Right lobe of liver (tissue), 6 donors: ENCODE data around the gene WDR91. TPM values are rescaled to one million over a fixed set of nuclear protein-coding genes. Genes with fewer than 3 reads are reported as not detected.
A peak's percentile ranks its signal among the peaks of the same experiment; 100 is the strongest.

Experiments
- ATAC-seq, 4 donors: fragments of 200-7000 bp; cut with Tn5 transposase; one replicate each; pipeline ENCODE4 v1.9.1; 2020; ENCODE audit warnings: mild to moderate bottlenecking in 4 of 4, moderate library complexity in 4 of 4
- DNase-seq, 3 donors: peaks; one replicate each; pipeline ENCODE4 v3.0.0-alpha.2; 2020
- H3K27ac ChIP-seq, 3 donors: fragments of 200-600 bp; one replicate each; pipeline ENCODE4 v1.8.0; 2022
- H3K27me3 ChIP-seq, 2 donors: fragments of 200-600 bp; one replicate each; pipeline ENCODE4 v1.8.0; 2022
- H3K36me3 ChIP-seq, 4 donors: fragments of 200-600 bp; sonication (generic) in 1 of 4; one replicate each; pipeline versions ENCODE4 v1.5.1 to v1.8.0; 2017 to 2022; ENCODE audit warnings: control low read depth in 1 of 4
- H3K4me1 ChIP-seq, 4 donors: fragments of 200-600 bp; sonication (generic) in 1 of 4; one replicate each; pipeline versions ENCODE4 v1.5.1 to v1.8.0; 2017 to 2022; ENCODE audit warnings: control low read depth in 1 of 4
- H3K4me3 ChIP-seq, 3 donors: fragments of 200-600 bp; one replicate each; pipeline ENCODE4 v1.8.0; 2022
- H3K9me3 ChIP-seq, 4 donors: fragments of 200-600 bp; sonication (generic) in 1 of 4; one replicate each; pipeline versions ENCODE4 v1.5.1 to v1.8.0; 2017 to 2022; ENCODE audit warnings: control low read depth in 1 of 4
- POLR2A ChIP-seq: fragments of 450-650 bp; IDR thresholded peaks from one replicate; pipeline ENCODE4 v1.6.1; 2017; ENCODE audit warnings: antibody characterized with exemption, mild to moderate bottlenecking
- WGBS: methylation state at CpG from one replicate; pipeline ENCODE4 v1.1.6; 2018; ENCODE audit warnings: low coverage, low lambda C conversion rate; ENCODE audit not compliant: insufficient coverage; ENCODE audit errors: missing lambda C conversion rate; 5-methylcytosine and 5-hydroxymethylcytosine counted together
- intact Hi-C, 2 donors: fragments of 100-400 bp; cut with DNase I; formaldehyde crosslinking; loops; one replicate each; pipeline versions ENCODE4 v1.11.2 to v1.14.1; 2022
- total RNA-seq, 6 experiments: library from RNA; depleted of rRNA in 2 of 6; stranded (reverse); fragments of >200 nt in 2 of 6; fragmentation: NEBNext Ultra II Directional in 3 of 6; extraction: Animal tissue kit (Norgen Biotek cat#: 25700) in 3 of 6; gene quantifications; one replicate each; pipeline versions ENCODE4 v1.1.0 to v1.2.4, GENCODE V29; 2016 to 2023
- TF ChIP-seq, protein P1 (sequence below), 4 donors: fragments of 200-600 bp in 3 of 4; fragments of 450-650 bp in 1 of 4; IDR thresholded peaks; one replicate each; pipeline versions ENCODE4 v1.5.1 to v1.8.0; 2016 to 2022; ENCODE audit warnings: antibody characterized with exemption in 4 of 4, mild to moderate bottlenecking in 2 of 4
- donor health status: DM: no; HTN: yes; CAD: no.
- donor health status: DM: no; HTN: no; CAD: no.
- donor health status: DM: no; HTN: no; CAD: no.
- donor health status: DM: no; HTN: yes; CAD: no.
- donor health status: DM: no; HTN: yes; CAD: no.

WDR91 gene
- total RNA-seq, 6 experiments from 2014 or later: 6.0 to 11.5 (median 8.6) TPM

DNA sequence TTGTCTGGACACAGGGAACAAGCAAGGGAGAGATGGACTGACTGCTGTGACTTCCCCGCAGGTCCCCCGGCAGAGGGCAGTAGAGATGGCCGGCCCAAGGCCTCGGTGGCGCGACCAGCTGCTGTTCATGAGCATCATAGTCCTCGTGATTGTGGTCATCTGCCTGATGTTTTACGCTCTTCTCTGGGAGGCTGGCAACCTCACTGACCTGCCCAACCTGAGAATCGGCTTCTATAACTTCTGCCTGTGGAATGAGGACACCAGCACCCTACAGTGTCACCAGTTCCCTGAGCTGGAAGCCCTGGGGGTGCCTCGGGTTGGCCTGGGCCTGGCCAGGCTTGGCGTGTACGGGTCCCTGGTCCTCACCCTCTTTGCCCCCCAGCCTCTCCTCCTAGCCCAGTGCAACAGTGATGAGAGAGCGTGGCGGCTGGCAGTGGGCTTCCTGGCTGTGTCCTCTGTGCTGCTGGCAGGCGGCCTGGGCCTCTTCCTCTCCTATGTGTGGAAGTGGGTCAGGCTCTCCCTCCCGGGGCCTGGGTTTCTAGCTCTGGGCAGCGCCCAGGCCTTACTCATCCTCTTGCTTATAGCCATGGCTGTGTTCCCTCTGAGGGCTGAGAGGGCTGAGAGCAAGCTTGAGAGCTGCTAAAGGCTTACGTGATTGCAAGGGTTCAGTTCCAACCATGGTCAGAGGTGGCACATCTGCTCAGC, 46.8 kb downstream of the WDR91 start:
- 30% methylated on average over 3 of the region's 18 CpGs for WGBS
- Histone ChIP-seq H3K27ac (peak overlapping the region in 1 of 3 donors; percentile 84), H3K9me3 (no peaks in the 10 kb centered on the region), H3K4me3 (no peak overlapping the region), H3K4me1 (peaks cover 0 to 42% (median 13%) of the 10 kb centered on the region in 4 donors), H3K36me3 (peaks cover 0 to 42% (median 1%) of the 10 kb centered on the region in 4 donors), H3K27me3 (no peaks in the 10 kb centered on the region)
- intact Hi-C loops: no loop called here
- ATAC-seq (peak in 2 of 4 donors; percentile 2 to 18), DNase-seq (peak in 1 of 3 donors; percentile 61)
- TF ChIP-seq, protein P1, sequence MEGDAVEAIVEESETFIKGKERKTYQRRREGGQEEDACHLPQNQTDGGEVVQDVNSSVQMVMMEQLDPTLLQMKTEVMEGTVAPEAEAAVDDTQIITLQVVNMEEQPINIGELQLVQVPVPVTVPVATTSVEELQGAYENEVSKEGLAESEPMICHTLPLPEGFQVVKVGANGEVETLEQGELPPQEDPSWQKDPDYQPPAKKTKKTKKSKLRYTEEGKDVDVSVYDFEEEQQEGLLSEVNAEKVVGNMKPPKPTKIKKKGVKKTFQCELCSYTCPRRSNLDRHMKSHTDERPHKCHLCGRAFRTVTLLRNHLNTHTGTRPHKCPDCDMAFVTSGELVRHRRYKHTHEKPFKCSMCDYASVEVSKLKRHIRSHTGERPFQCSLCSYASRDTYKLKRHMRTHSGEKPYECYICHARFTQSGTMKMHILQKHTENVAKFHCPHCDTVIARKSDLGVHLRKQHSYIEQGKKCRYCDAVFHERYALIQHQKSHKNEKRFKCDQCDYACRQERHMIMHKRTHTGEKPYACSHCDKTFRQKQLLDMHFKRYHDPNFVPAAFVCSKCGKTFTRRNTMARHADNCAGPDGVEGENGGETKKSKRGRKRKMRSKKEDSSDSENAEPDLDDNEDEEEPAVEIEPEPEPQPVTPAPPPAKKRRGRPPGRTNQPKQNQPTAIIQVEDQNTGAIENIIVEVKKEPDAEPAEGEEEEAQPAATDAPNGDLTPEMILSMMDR (IDR thresholded peaks at IDR 0.05): peak in 3 of 4 donors; percentile 6 to 20 (median 9)
- no peak for TF ChIP-seq POLR2A

DNA sequence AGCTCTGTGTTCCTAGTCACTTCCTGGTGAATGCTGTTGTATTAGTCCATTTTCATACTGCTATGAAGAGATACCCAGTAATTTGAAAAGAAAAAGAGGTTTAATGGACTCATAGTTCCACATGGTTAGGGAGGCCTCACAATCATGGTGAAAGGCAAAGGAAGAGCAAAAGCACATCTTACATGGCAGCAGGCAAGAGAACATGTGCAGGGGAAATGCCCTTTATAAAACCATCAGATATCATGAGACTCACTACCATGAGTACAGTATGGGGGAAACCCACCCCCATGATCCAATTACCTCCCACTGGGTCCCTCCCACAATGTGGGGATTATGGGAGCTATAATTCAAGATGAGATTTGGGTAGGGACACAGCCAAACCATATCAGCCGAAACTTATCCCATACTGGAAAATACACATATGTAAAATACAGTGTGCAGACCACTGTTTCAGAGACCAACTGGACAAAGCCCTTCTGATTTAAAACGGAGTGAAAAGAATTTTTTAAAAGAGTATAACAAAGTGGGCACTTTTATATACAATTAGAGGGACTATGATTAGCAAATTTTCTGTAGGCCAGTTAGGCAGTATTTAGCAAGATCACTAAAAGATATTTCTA, 48.8 kb downstream of the WDR91 start:
- H3K36me3 ChIP-seq: peaks cover 0 to 34% (median 1%) of the 10 kb centered on the region in 4 donors
- no peaks in the 10 kb centered on the region for H3K27me3 ChIP-seq
- H3K4me3 ChIP-seq: no peak overlapping the region
- intact Hi-C loops: no loop called here
- H3K4me1 ChIP-seq: peaks cover 0 to 44% (median 13%) of the 10 kb centered on the region in 4 donors
- ATAC-seq (no peak), DNase-seq (no peak)
- TF ChIP-seq, protein P1 (IDR thresholded peaks at IDR 0.05): no peak
- no peak for TF ChIP-seq POLR2A
- H3K9me3 ChIP-seq: no peaks in the 10 kb centered on the region
- 89% methylated on average over 2 of the region's 2 CpGs for WGBS
- no peak overlapping the region for H3K27ac ChIP-seq

DNA sequence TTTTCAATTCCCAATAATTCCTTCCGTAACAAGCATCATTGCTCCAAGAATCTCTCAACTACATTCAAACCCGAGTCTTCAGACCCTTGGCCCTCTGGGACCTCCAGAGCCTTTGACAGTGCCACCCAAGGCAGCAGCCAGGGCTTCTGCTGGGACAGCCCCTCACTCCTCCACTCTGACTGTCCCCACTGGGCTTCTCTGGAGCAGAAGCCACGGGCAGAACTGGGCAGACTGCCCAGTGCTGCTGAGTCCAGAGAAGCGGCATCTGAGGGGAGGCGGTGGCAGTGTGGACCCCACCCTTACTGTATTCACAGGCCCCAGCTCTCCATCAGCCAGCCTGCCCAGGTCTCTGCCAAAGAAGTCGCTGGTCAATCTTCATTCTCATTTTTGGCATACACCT, 49.7 kb downstream of the WDR91 start:
- no peak for ATAC-seq
- H3K9me3 ChIP-seq: no peaks in the 10 kb centered on the region
- peaks cover 0 to 49% (median 14%) of the 10 kb centered on the region in 4 donors for H3K4me1 ChIP-seq
- H3K27ac ChIP-seq: peak overlapping the region in 2 of 3 donors; percentile 48 to 68
- intact Hi-C loops: no loop called here
- no peaks in the 10 kb centered on the region for H3K27me3 ChIP-seq
- no peak overlapping the region for H3K4me3 ChIP-seq
- no peak for DNase-seq
- peaks cover 0 to 26% (median 1%) of the 10 kb centered on the region in 4 donors for H3K36me3 ChIP-seq
- 76% methylated on average over 5 of the region's 6 CpGs for WGBS
- no peak for TF ChIP-seq POLR2A
- TF ChIP-seq, protein P1 (IDR thresholded peaks at IDR 0.05): no peak

DNA sequence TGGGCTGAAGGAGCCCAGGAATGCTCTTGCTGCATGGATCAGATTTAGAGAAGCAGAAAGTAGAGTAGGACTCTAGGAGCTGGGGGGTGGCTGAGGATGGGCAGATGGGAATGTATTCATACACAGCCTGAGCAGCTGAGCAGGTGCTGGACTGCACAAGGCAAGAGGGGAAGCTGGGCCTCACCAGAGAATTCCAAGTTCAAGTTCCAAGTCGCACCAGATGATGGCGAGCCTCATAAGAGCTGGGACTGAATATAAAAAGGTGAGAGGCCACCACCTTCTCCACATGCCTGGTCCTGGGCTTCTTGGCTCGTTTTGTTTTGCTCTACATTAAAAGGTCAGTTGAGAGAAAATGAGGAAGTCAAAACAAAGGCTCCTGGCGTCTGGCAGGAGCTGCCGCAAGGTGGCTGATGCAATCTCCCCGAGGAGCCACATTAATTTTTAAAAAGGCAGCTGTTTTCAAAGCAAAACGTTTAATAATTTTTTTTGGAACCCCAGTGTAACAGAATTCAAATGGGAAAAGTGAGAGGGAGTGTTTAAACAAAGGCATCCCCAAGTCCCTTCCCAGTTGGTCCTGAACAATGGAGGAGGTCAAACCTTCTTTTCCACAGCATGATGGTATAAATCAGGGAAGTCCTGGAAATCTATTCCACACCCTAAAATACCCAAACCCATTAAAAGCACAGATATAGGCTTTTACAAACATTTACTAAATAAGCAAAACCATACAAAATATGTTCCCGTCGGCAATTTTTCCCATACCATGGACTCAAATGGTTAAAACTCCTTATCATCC, 50.3 kb downstream of the WDR91 start:
- peak; percentile 4 to 14 (median 12) for ATAC-seq

More for the DNA sequence above, 50.3 kb downstream of the WDR91 start:
- TF ChIP-seq, protein P1 (IDR thresholded peaks at IDR 0.05): no peak
- TF ChIP-seq POLR2A: no peak
- DNase-seq: no peak
- Histone ChIP-seq H3K27ac (peak overlapping the region; percentile 16 to 68 (median 48)), H3K9me3 (no peaks in the 10 kb centered on the region), H3K4me3 (no peak overlapping the region), H3K36me3 (peaks cover 0 to 20% (median 1%) of the 10 kb centered on the region in 4 donors), H3K27me3 (no peaks in the 10 kb centered on the region), H3K4me1 (peaks cover 0 to 51% (median 14%) of the 10 kb centered on the region in 4 donors)
- intact Hi-C loops: no loop called here
- WGBS: 57% methylated on average over 7 of the region's 9 CpGs
